HG03565 (cell line): ENCODE results near the gene NPNT.

Source experiments
- ATAC-seq: cut with Tn5 transposase; IDR thresholded peaks from one replicate; pipeline ENCODE4 v1.9.1; 2021; ENCODE audit warnings: mild to moderate bottlenecking, moderate library complexity; ENCODE audit not compliant: unreplicated experiment

The NPNT gene

GRCh38 chr4:105912633-105913032, 17.4 kb downstream of the NPNT start:
- no peak for ATAC-seq

DNA sequence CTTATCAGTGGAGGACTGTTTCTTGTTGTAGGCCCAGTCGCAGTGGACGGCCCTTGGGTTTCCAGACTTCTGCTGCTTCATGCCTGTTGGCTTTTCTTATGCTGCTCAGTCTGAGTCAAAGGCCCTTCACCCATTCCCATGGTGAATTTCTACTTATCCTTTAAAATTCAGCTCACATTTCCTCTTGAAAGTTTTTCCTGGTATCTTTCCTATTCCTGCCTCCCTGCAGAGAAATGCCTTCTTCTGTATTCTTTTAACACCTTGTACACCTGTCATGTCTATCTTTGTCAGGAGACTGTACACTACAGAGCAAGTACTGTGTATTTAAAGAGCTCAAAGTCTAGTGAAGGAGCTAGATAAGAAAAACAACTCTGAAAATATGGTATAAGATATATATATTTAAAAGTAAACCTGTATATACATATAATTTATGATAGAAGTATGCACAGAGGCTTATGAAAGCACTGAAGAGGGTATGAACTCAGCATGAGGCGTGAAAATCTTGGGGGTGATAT, 22.0 kb downstream of the NPNT start:
- no peak for ATAC-seq

- ATAC-seq = no peak
Measured at GRCh38 chr4:105921301-105921700, 26.0 kb downstream of the NPNT start.

DNA sequence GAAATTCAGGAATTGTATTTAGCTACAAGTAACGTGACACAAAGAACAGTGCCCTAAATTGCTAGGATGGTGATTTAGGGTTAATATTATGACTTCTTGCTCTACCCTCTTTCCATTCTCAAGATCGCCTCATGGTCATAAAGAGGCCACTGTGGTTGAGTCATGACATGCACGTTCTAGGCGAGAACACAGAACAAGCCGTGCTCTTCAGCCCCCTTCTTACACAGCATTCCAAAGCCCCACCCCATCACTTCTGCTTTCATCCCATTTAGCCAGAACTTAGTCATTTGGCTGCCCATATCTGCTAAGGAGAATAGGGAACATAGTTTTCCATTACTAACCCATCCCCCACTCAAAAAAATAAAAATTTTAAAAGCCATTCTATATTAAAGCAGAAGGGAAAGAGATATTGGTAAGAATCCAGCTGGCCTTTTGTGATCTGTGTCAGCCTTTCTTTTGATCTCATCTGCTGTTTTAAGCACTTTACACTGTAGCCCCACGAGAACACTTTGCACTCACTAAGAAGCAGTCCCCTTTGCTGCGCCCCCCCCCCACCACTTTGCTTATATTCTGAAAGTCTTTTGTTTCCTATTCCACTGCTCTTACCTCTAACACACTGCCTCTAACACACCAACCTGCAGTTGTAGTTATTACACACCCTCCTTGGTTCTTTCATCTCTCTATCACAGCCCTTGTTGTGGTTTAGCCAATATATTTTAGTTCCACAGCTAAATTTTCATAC, 28.4 kb downstream of the NPNT start:
- ATAC-seq = no peak

DNA sequence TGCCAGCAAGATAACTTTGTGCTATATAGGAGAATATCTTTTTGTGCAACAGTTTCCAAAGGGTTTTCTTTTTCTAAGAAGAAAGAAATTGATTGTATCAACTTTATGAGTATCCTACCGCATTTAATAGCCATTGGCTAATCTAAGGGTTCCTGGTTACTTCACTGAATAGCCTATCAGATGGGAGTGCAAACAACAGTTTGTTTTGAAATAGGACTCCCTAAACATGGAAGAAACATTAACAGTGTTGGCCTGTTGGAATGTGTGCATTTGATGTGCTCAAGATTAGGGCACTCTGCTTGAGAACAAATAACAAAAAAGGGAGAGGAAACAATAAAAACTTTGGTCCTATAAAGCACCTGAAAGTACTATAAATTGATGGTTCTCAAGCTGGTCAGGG, 29.1 kb downstream of the NPNT start:
- no peak for ATAC-seq

DNA sequence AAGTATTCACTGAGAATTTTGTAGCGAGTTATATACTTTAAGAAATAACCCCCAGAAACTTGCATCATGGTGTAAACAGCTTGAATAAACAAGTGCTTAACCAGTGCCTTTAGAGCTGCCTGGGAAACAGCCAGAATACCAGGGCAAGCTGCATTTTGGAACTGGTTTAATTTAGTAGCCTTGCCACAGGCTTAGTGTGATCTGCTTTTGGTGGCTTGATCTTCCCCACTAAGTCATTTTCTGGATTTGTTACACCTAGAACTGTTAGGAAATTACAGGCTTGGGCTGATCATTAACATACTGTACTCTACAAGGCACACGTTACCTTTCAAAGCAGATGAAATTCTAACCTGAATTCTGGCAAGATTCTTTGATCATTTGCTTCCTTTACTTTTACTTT, 35.4 kb downstream of the NPNT start:
- no peak for ATAC-seq

GRCh38 chr4:105933083-105933482, 37.8 kb downstream of the NPNT start:
- ATAC-seq = peak; percentile 42

DNA sequence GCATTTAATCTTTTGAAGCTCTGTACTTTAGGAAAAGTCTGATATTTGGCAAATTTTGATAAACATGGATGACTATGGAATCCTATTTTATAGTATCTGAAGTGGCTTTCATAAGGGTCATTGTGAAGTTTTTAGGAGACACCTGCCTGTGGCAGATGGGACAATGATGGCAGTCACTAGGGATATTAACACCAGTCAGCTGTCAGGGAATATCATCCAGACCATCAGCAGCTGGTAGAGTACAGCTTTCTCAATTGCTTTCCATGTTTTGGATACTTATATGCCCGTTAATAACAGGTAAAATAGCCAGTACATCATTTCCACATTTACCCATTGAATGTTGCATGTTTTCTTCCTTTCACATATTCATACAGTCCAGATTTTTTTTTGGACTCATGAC, 39.1 kb downstream of the NPNT start:
- ATAC-seq = no peak

GRCh38 chr4:105936901-105937300, 41.6 kb downstream of the NPNT start:
- no peak for ATAC-seq

DNA sequence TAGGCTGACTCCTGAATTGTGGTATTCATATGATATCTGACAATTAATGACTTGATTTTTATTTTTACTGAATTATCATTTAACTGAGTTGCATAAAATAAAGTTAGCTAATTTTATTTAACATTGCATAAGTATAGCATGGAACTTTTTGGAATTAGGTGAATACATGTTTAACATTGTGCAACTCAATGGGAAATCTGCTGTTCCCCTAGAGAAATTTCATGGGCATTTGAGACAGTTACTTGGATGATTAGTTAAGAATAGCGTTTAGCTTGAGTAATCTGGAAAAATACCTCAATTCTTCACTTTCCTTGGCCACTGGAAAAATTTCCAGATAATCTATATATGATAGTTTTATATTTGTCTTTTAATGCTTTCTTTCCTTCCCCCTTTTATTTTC, 42.5 kb downstream of the NPNT start:
- ATAC-seq = no peak

GRCh38 chr4:105943234-105943633, 48.0 kb downstream of the NPNT start:
- ATAC-seq = no peak

- ATAC-seq = no peak
Measured at GRCh38 chr4:105944540-105944939, 49.3 kb downstream of the NPNT start.

GRCh38 chr4:105946771-105947170, 51.5 kb downstream of the NPNT start:
- no peak for ATAC-seq

DNA sequence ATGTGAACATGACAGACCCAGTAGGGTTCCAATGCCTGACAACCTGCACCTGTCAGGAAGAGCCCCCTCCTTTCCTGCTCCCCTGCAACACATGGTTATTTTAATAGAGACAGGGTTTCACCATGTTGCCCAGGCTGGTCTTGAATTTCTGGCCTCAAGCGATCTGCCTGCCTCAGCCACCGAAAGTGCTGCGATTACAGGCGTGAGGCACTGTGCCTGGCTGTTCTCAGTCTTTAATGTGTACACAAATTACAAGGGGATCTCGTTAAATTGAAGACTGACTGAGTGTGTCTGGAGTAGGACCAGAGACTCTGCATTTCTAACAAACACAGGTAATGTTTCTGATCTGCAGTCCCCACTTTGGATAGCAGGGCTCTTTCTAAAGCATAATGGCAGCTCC, 55.4 kb downstream of the NPNT start:
- no peak for ATAC-seq

- no peak for ATAC-seq
Measured at GRCh38 chr4:105951198-105951597, 55.9 kb downstream of the NPNT start.

DNA sequence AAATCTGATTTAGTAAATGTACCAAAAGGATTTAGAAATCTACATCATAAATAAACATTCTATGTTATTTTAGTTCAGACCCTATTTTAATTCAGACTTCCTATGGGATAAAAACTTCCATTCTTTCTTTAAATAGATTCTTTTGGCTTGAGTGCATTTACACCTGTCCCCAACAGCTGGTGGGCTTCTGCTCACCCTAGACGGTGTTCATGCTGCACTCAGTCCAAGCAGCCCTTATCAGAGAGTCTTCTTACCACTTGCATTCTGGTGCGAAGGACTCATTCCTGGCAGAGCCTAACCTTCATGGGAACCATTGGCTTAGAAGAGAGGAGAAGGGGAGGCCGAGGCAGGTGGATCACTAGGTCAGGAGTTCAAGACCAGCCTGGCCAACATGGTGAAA, 57.3 kb downstream of the NPNT start:
- ATAC-seq = no peak

- no peak for ATAC-seq
Measured at GRCh38 chr4:105956569-105956968, 61.3 kb downstream of the NPNT start.

DNA sequence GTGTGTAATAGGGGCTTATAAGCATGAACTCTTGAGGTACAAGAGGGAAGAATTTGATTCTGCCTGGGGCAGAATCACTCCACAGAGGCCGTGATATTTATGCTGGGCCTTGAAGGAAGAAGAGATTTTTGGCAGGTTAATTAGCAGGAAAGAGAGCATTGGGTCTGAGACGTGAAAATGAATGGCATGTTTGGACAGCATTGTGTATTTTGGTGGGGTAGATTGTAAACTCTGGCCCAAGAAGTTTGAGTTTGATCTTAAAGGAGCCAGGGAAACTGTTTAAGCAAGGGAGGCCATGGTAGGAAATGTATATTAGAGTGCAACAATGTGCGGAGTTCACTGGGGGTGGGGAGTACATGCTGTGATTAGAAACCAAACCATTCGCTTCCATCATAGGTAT, 62.4 kb downstream of the NPNT start:
- no peak for ATAC-seq

- no peak for ATAC-seq
Measured at GRCh38 chr4:105963461-105964400, 68.5 kb downstream of the NPNT start.

GRCh38 chr4:105965183-105965800, 70.0 kb downstream of the NPNT start:
- no peak for ATAC-seq

- no peak for ATAC-seq
Measured at GRCh38 chr4:105966051-105966450, 70.8 kb downstream of the NPNT start.
